Hepatocyte (in vitro differentiated cells): ENCODE results near the gene NOC2L.

Source experiments
- EZH2 ChIP-seq: fragments of 200-600 bp; sonication (generic); IDR thresholded peaks from 2 replicates; pipeline ENCODE4 v1.6.1; 2016; ENCODE audit warnings: antibody characterized with exemption, mild to moderate bottlenecking, borderline replicate concordance
- TF ChIP-seq, protein P1 (sequence below): fragments of 200-600 bp; sonication (generic); IDR thresholded peaks from 2 replicates; pipeline ENCODE4 v1.5.1; 2016; ENCODE audit warnings: antibody characterized with exemption, mild to moderate bottlenecking; ENCODE audit not compliant: poor library complexity

DNA sequence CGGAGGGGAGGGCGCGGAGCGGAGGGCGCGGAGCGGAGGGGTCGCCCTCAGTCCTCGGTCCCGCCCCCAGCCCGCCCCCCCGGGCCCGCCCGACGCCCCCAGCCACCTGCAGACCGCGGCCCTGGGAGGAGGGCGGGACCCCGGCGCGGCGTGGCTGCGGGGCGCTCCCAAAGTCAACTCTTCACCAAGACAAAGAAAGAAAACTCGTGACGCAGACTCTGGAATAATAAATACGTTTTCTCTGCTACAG lies 39.6 kb upstream of the NOC2L start:
- TF ChIP-seq, protein P1, sequence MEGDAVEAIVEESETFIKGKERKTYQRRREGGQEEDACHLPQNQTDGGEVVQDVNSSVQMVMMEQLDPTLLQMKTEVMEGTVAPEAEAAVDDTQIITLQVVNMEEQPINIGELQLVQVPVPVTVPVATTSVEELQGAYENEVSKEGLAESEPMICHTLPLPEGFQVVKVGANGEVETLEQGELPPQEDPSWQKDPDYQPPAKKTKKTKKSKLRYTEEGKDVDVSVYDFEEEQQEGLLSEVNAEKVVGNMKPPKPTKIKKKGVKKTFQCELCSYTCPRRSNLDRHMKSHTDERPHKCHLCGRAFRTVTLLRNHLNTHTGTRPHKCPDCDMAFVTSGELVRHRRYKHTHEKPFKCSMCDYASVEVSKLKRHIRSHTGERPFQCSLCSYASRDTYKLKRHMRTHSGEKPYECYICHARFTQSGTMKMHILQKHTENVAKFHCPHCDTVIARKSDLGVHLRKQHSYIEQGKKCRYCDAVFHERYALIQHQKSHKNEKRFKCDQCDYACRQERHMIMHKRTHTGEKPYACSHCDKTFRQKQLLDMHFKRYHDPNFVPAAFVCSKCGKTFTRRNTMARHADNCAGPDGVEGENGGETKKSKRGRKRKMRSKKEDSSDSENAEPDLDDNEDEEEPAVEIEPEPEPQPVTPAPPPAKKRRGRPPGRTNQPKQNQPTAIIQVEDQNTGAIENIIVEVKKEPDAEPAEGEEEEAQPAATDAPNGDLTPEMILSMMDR, result no peak
- TF ChIP-seq EZH2, result no peak
